Measurements from ENCODE around the gene GPX4. TPM values are rescaled to one million over a fixed set of nuclear protein-coding genes. Genes with fewer than 3 reads are reported as not detected.
A peak's percentile ranks its signal among the peaks of the same experiment; 100 is the strongest.

GPX4 gene
- total and polyA plus RNA-seq, 10 of the 15 experiments (the other 5 are each of a cell fraction or from before 2014, with no cell fraction given) = 33.3 to 749 (median 297) TPM

- TF ChIP-seq SMAD5 (IDR thresholded peaks at IDR 0.05; ENCODE audit: low read depth) = no peak
- TF ChIP-seq NFIC (IDR thresholded peaks at IDR 0.05; ENCODE audit: low read depth, low read length) = no peak
- TF ChIP-seq NRF1 (conservative IDR thresholded peaks at IDR 0.05; ENCODE audit: low read depth, low read length) = no peak
- TF ChIP-seq GABPA (IDR thresholded peaks at IDR 0.05; ENCODE audit: low read depth) = no peak
- no peak for TF ChIP-seq LARP7 (IDR thresholded peaks at IDR 0.05)
- TF ChIP-seq WRNIP1 (IDR thresholded peaks at IDR 0.05; ENCODE audit: borderline replicate concordance, low read depth, low read length) = no peak
- TF ChIP-seq YBX1 (IDR thresholded peaks at IDR 0.05) = no peak
- TF ChIP-seq SMC3 (IDR thresholded peaks at IDR 0.05; ENCODE audit: borderline replicate concordance, low read length) = no peak
- no peak for TF ChIP-seq CHD1 (IDR thresholded peaks at IDR 0.05; ENCODE audit: low read depth, low read length)
- peak; percentile 2; the same call in 1 of the 2 replicates for TF ChIP-seq RUNX3 (IDR thresholded peaks at IDR 0.05; ENCODE audit: low read length)
- no peak for TF ChIP-seq MTA3 (IDR thresholded peaks at IDR 0.05; ENCODE audit: borderline replicate concordance, low read length)
- no peak for TF ChIP-seq ZNF687 (IDR thresholded peaks at IDR 0.05)
- no peak for TF ChIP-seq MLLT1 (IDR thresholded peaks at IDR 0.05)
- TF ChIP-seq NFYB (IDR thresholded peaks at IDR 0.05; ENCODE audit: insufficient read depth, low read depth, low read length) = no peak
- TF ChIP-seq SMAD1 (IDR thresholded peaks at IDR 0.05; ENCODE audit: low read depth, partially characterized antibody) = no peak
- no peak for TF ChIP-seq CHD2 (IDR thresholded peaks at IDR 0.05; ENCODE audit: borderline replicate concordance, low read depth, low read length)
- TF ChIP-seq SIX5 (IDR thresholded peaks at IDR 0.05; ENCODE audit: low read depth, low read length, severe bottlenecking) = no peak
- no peak for TF ChIP-seq ZBED1 (IDR thresholded peaks at IDR 0.05; ENCODE audit: borderline replicate concordance)
- no peak for TF ChIP-seq SP1 (IDR thresholded peaks at IDR 0.05; ENCODE audit: low read depth, low read length)
- peak; percentile 33; the same call in 1 of the 2 replicates for TF ChIP-seq IKZF1 (conservative IDR thresholded peaks at IDR 0.05)
- TF ChIP-seq ZZZ3 (IDR thresholded peaks at IDR 0.05; ENCODE audit: control insufficient read depth, insufficient read length, low read depth) = no peak
- TF ChIP-seq TAF1 (IDR thresholded peaks at IDR 0.05; ENCODE audit: borderline replicate concordance, low read depth, low read length) = 0 out of 2 replicates have a peak, but pooled peaks have one; percentile 14
- no peak for TF ChIP-seq ZBTB11 (CRISPR knock-in tag; IDR thresholded peaks at IDR 0.05)
- TF ChIP-seq ATF7 (IDR thresholded peaks at IDR 0.05; ENCODE audit: low read depth) = no peak
- TF ChIP-seq STAT1 (conservative IDR thresholded peaks at IDR 0.05) = no peak
These were observed 36.3 kb upstream of the GPX4 start (continued) for GRCh38 chr19:1067341-1067957.
